GM12873 (cell line): ENCODE results near the gene NEURL1B.

Experiments
- CTCF ChIP-seq: IDR thresholded peaks from 2 replicates; pipeline ENCODE4 v1.5.1; 2012; ENCODE audit warnings: low read depth, mild to moderate bottlenecking, moderate library complexity, low read length, control low read depth; ENCODE audit not compliant: insufficient read depth; ENCODE audit errors: missing control alignments

The NEURL1B gene

GRCh38 chr5:172730222-172730621, 89.2 kb downstream of the NEURL1B start:
- TF ChIP-seq CTCF: no peak

- no peak for TF ChIP-seq CTCF
These were observed 90.1 kb downstream of the NEURL1B start for GRCh38 chr5:172730981-172731679.

GRCh38 chr5:172731680-172732074, 90.6 kb downstream of the NEURL1B start:
- no peak for TF ChIP-seq CTCF

GRCh38 chr5:172732201-172732865, 91.3 kb downstream of the NEURL1B start:
- TF ChIP-seq CTCF: no peak

- TF ChIP-seq CTCF: no peak
These were observed 92.3 kb downstream of the NEURL1B start for GRCh38 chr5:172733131-172733973.

- no peak for TF ChIP-seq CTCF
These were observed 92.9 kb downstream of the NEURL1B start for GRCh38 chr5:172733974-172734346.
